H1 (cell line): ENCODE results near the gene DNASE1L1. TPM values are rescaled to one million over a fixed set of nuclear protein-coding genes. Genes with fewer than 3 reads are reported as not detected.

Experiments used
- CTCF ChIA-PET: fragments of 300-600 bp; sonication (Branson Sonifier 250); formaldehyde crosslinking; loops from one replicate; lab custom pipeline; 2021; ENCODE audit not compliant: partially characterized antibody; lab: Charles Lee
- POLR2A ChIA-PET: fragments of 300-600 bp; sonication (Branson Sonifier 250); formaldehyde crosslinking; loops from one replicate; lab custom pipeline; 2021; ENCODE audit warnings: inconsistent platforms; ENCODE audit not compliant: partially characterized antibody; lab: Charles Lee
- DNase-seq, 2 experiments: peaks; one replicate each; pipeline versions ENCODE4 v3.0.0 to v3.0.0-alpha.2; 2010 to 2022; ENCODE audit warnings: low spot score in 2 of 2, low read depth in 1 of 2, mixed read lengths in 1 of 2
- FAIRE-seq: peaks from 2 replicates; lab custom pipeline; 2011; peaks lifted over from hg19 to GRCh38; lab: Jason Lieb, UNC
- H2AFZ ChIP-seq: 2 replicates; pipeline ENCODE4 v1.8.1; 2012; ENCODE audit warnings: low read length, inconsistent platforms
- H2AK5ac ChIP-seq: 2 replicates; pipeline ENCODE4 v1.6.1; 2013; ENCODE audit warnings: low read depth, low read length
- H2BK120ac ChIP-seq: replicated peaks from 2 replicates; pipeline ENCODE3; 2013; ENCODE audit warnings: low read depth, low read length, inconsistent platforms
- H2BK12ac ChIP-seq: 2 replicates; pipeline ENCODE4 v1.6.1; 2013; ENCODE audit warnings: low read depth, low read length
- H2BK15ac ChIP-seq: 2 replicates; pipeline ENCODE4 v1.6.1; 2013; ENCODE audit warnings: low read length
- H2BK20ac ChIP-seq: 2 replicates; pipeline ENCODE4 v1.6.1; 2013; ENCODE audit warnings: low read length
- H2BK5ac ChIP-seq: 2 replicates; pipeline ENCODE4 v1.6.1; 2013; ENCODE audit warnings: low read depth, low read length
- H3K14ac ChIP-seq: 2 replicates; pipeline ENCODE4 v1.6.1; 2013; ENCODE audit warnings: inconsistent platforms; ENCODE audit not compliant: insufficient read length
- H3K18ac ChIP-seq: 2 replicates; pipeline ENCODE4 v1.6.1; 2013; ENCODE audit warnings: low read length; ENCODE audit errors: extremely low read depth
- H3K23ac ChIP-seq: 2 replicates; pipeline ENCODE4 v1.6.1; 2013; ENCODE audit warnings: inconsistent platforms; ENCODE audit not compliant: insufficient read length
- H3K23me2 ChIP-seq: 2 replicates; pipeline ENCODE4 v1.6.1; 2013; ENCODE audit warnings: low read depth, low read length
- H3K27ac ChIP-seq: 2 replicates; pipeline ENCODE4 v1.6.1; 2011; ENCODE audit warnings: low read depth, low read length, inconsistent platforms
- H3K27me3 ChIP-seq, 4 experiments: replicated peaks in 1 of 4; 1 replicate in 1 of 4; 2 replicates in 3 of 4; pipeline versions ENCODE4 v1.6.1 to v1.8.1; 2011 to 2013; ENCODE audit warnings: low read length in 3 of 4, mild to moderate bottlenecking in 3 of 4, inconsistent platforms in 2 of 4, mixed read lengths in 2 of 4, moderate library complexity in 1 of 4; ENCODE audit not compliant: control insufficient read depth in 3 of 4, insufficient read depth in 3 of 4; ENCODE audit errors: extremely low read depth in 1 of 4
- H3K36me3 ChIP-seq, 4 experiments: 2 replicates each; pipeline versions ENCODE4 v1.6.1 to v1.8.1; 2011 to 2013; ENCODE audit warnings: mild to moderate bottlenecking in 4 of 4, low read length in 3 of 4, moderate library complexity in 2 of 4, control low read depth in 1 of 4, inconsistent platforms in 1 of 4; ENCODE audit not compliant: insufficient read depth in 4 of 4, control insufficient read depth in 2 of 4
- H3K4ac ChIP-seq: replicated peaks from 2 replicates; pipeline ENCODE3; 2013; ENCODE audit warnings: low read length, low read depth, mixed read lengths, inconsistent platforms; ENCODE audit not compliant: insufficient read length
- H3K4me1 ChIP-seq, 4 experiments: replicated peaks in 1 of 4; 1 replicate in 1 of 4; 2 replicates in 3 of 4; pipeline versions ENCODE4 v1.6.1 to v1.8.1; 2011 to 2013; ENCODE audit warnings: low read length in 3 of 4, inconsistent platforms in 2 of 4, mixed read lengths in 1 of 4; ENCODE audit not compliant: insufficient read depth in 4 of 4, control insufficient read depth in 3 of 4
- H3K4me2 ChIP-seq, 2 experiments: 2 replicates each; pipeline versions ENCODE4 v1.6.1 to v1.8.1; 2011 to 2013; ENCODE audit warnings: low read depth in 2 of 2, low read length in 2 of 2, control low read depth in 1 of 2, inconsistent platforms in 1 of 2, mild to moderate bottlenecking in 1 of 2; ENCODE audit not compliant: insufficient read depth in 1 of 2
- H3K4me3 ChIP-seq, 4 experiments: fragments of 200-600, 300-600 bp in 1 of 4; sonication (generic), shearing (Covaris generic), sonication (Bioruptor Twin) in 1 of 4; 2 replicates each; pipeline versions ENCODE4 v1.5.1 to v1.8.1; 2011 to 2016; ENCODE audit warnings: low read length in 4 of 4, low read depth in 3 of 4, control low read depth in 2 of 4, inconsistent platforms in 2 of 4, mild to moderate bottlenecking in 2 of 4, mixed read lengths in 1 of 4, moderate library complexity in 1 of 4; ENCODE audit not compliant: insufficient read depth in 2 of 4; ENCODE audit errors: extremely low read depth in 1 of 4
- H3K56ac ChIP-seq: replicated peaks from 2 replicates; pipeline ENCODE3; 2013; ENCODE audit warnings: low read depth, mild to moderate bottlenecking, mixed read lengths, low read length, inconsistent platforms; ENCODE audit not compliant: insufficient read length
- H3K79me1 ChIP-seq: 2 replicates; pipeline ENCODE4 v1.6.1; 2013; ENCODE audit warnings: low read depth, low read length, control low read depth
- H3K79me2 ChIP-seq, 2 experiments: 2 replicates each; pipeline versions ENCODE4 v1.6.1 to v1.8.1; 2012 to 2013; ENCODE audit warnings: low read length in 2 of 2, mild to moderate bottlenecking in 2 of 2, inconsistent platforms in 1 of 2; ENCODE audit not compliant: insufficient read depth in 2 of 2, control insufficient read depth in 1 of 2
- H3K9ac ChIP-seq, 4 experiments: replicated peaks in 1 of 4; 1 replicate in 1 of 4; 2 replicates in 3 of 4; pipeline versions ENCODE4 v1.6.1 to v1.8.1; 2011 to 2013; ENCODE audit warnings: low read depth in 3 of 4, low read length in 3 of 4, control low read depth in 2 of 4, mild to moderate bottlenecking in 2 of 4, moderate library complexity in 2 of 4, inconsistent platforms in 1 of 4; ENCODE audit errors: extremely low read depth in 1 of 4
- H3K9me3 ChIP-seq, 2 experiments: 2 replicates each; pipeline versions ENCODE4 v1.6.1 to v1.8.1; 2012 to 2013; ENCODE audit warnings: mild to moderate bottlenecking in 2 of 2, moderate library complexity in 2 of 2, control low read depth in 1 of 2, inconsistent platforms in 1 of 2, low read depth in 1 of 2, low read length in 1 of 2, mixed read lengths in 1 of 2; ENCODE audit not compliant: insufficient read depth in 2 of 2
- H4K20me1 ChIP-seq, 2 experiments: replicated peaks in 1 of 2; 2 replicates each; pipeline versions ENCODE3 to v1.8.1; 2011 to 2013; ENCODE audit warnings: inconsistent platforms in 2 of 2, low read length in 2 of 2, mild to moderate bottlenecking in 1 of 2; ENCODE audit not compliant: insufficient read depth in 2 of 2, control insufficient read depth in 1 of 2
- H4K5ac ChIP-seq: 2 replicates; pipeline ENCODE4 v1.6.1; 2013; ENCODE audit warnings: low read length, low read depth, mixed read lengths, inconsistent platforms; ENCODE audit not compliant: insufficient read length
- H4K8ac ChIP-seq: 2 replicates; pipeline ENCODE4 v1.8.0; 2013; ENCODE audit warnings: mild to moderate bottlenecking, moderate library complexity, low read length, inconsistent platforms; ENCODE audit not compliant: insufficient read depth; ENCODE audit errors: extremely low read depth
- H4K91ac ChIP-seq: replicated peaks from 2 replicates; pipeline ENCODE3; 2013; ENCODE audit warnings: low read length, mixed read lengths, inconsistent platforms; ENCODE audit not compliant: insufficient read length
- BCL11A ChIP-seq, 2 experiments: IDR thresholded peaks; one replicate each; pipeline ENCODE4 v1.6.1; 2011; ENCODE audit warnings: low read depth in 2 of 2, low read length in 2 of 2, mild to moderate bottlenecking in 2 of 2
- CHD1 ChIP-seq: IDR thresholded peaks from 2 replicates; pipeline ENCODE4 v1.6.1; 2012; ENCODE audit warnings: low read depth, low read length, improper control_type of control experiment
- EZH2 ChIP-seq: fragments of 200-600 bp; sonication (generic); IDR thresholded peaks from 2 replicates; pipeline ENCODE4 v1.7.1; 2012; ENCODE audit warnings: low read depth, mild to moderate bottlenecking, moderate library complexity, low read length, inconsistent platforms; ENCODE audit not compliant: severe bottlenecking
- FOSL1 ChIP-seq: IDR thresholded peaks from 2 replicates; pipeline ENCODE4 v1.6.1; 2011; ENCODE audit warnings: mild to moderate bottlenecking, low read depth, low read length, moderate library complexity; ENCODE audit not compliant: insufficient read depth
- JUND ChIP-seq: IDR thresholded peaks from 2 replicates; pipeline ENCODE4 v1.6.1; 2011; ENCODE audit warnings: mild to moderate bottlenecking, improper control_type of control experiment, low read length
- POLR2A ChIP-seq, 2 experiments: IDR thresholded peaks; 1 replicate in 1 of 2; 2 replicates in 1 of 2; pipeline ENCODE4 v1.6.1; 2011; ENCODE audit warnings: low read depth in 2 of 2, low read length in 2 of 2, mild to moderate bottlenecking in 2 of 2; ENCODE audit errors: control extremely low read depth in 1 of 2
- POLR2AphosphoS5 ChIP-seq: IDR thresholded peaks from 2 replicates; pipeline ENCODE4 v1.6.1; 2011; ENCODE audit warnings: low read depth, low read length
- RFX5 ChIP-seq: IDR thresholded peaks from 2 replicates; pipeline ENCODE4 v1.6.1; 2011; ENCODE audit warnings: low read depth, low read length, improper control_type of control experiment, borderline replicate concordance
- RXRA ChIP-seq: IDR thresholded peaks from 2 replicates; pipeline ENCODE4 v1.6.1; 2011; ENCODE audit warnings: low read depth, mild to moderate bottlenecking, low read length, moderate library complexity; ENCODE audit not compliant: insufficient read depth
- SAP30 ChIP-seq: fragments of 300-600 bp; sonication (generic); IDR thresholded peaks from 2 replicates; pipeline ENCODE4 v1.7.1; 2012; ENCODE audit warnings: low read length, moderate library complexity, mild to moderate bottlenecking, inconsistent platforms; ENCODE audit not compliant: insufficient read depth, insufficient replicate concordance
- SP1 ChIP-seq: IDR thresholded peaks from 2 replicates; pipeline ENCODE4 v1.6.1; 2011; ENCODE audit warnings: low read depth, low read length
- SRF ChIP-seq: IDR thresholded peaks from 2 replicates; pipeline ENCODE4 v1.6.1; 2011; ENCODE audit warnings: mild to moderate bottlenecking, low read depth, low read length, moderate library complexity
- TAF1 ChIP-seq: IDR thresholded peaks from 2 replicates; pipeline ENCODE4 v1.6.1; 2011; ENCODE audit warnings: mild to moderate bottlenecking, low read depth, low read length
- YY1 ChIP-seq: IDR thresholded peaks from 2 replicates; pipeline ENCODE4 v1.6.1; 2011; ENCODE audit warnings: low read depth, mild to moderate bottlenecking, low read length
- WGBS, 2 experiments: shearing (Covaris generic) in 1 of 2; methylation state at CpG; one replicate each; pipeline versions ENCODE4 v1.1.6 to v1.1.7; 2013 to 2015; ENCODE audit warnings: low lambda C conversion rate in 2 of 2, mixed read lengths in 2 of 2, inconsistent platforms in 1 of 2, low coverage in 1 of 2, missing lambda C conversion rate in 1 of 2; ENCODE audit not compliant: insufficient replicate concordance in 2 of 2, insufficient coverage in 1 of 2, insufficient read length in 1 of 2; ENCODE audit errors: extremely low coverage in 1 of 2, missing lambda C conversion rate in 1 of 2; 5-methylcytosine and 5-hydroxymethylcytosine counted together
- polyA plus RNA-seq, 7 experiments: library from polyadenylated mRNA; depleted of rRNA in 3 of 7; stranded (reverse) in 5 of 7; unstranded in 2 of 7; fragments of >200 nt in 5 of 7; fragments of 200-250 nt in 2 of 7; gene quantifications; 1 replicate in 5 of 7; 2 replicates in 1 of 7; 4 replicates in 1 of 7; pipeline versions ENCODE4 v1.2.1 to v1.2.3, GENCODE V29; 2011 to 2013; ENCODE audit warnings: missing spikeins in 2 of 7, mixed read lengths in 2 of 7
- total RNA-seq: library from RNA; stranded (reverse); fragmentation: NEBNext Ultra II Directional; extraction: Animal tissue kit (Norgen Biotek cat#: 25700); gene quantifications from 2 replicates; pipeline ENCODE4 v1.2.1, GENCODE V29; 2021

The DNASE1L1 gene
- total and polyA plus RNA-seq, 2 of the 8 experiments (the other 6 are each of a cell fraction or from before 2014, with no cell fraction given), result 8.7 to 30.0 TPM

GRCh38 chrX:154366666-154367055 is 42.4 kb downstream of the DNASE1L1 start:
- Histone ChIP-seq H3K18ac (no peak overlapping the region), H4K5ac (no peak overlapping the region), H3K27ac (no peak overlapping the region; the same call in 1 of the 2 replicates), H3K9ac (no peak overlapping the region), H2AK5ac (no peak overlapping the region), H4K8ac (peak overlapping the region; percentile 28; the same call in 1 of the 2 replicates), H4K20me1 (peaks cover 20 to 37% of the 10 kb centered on the region in 2 experiments), H2BK120ac (no peak overlapping the region), H3K56ac (no peak overlapping the region), H3K4me1 (peaks cover 0 to 6% (median 3%) of the 10 kb centered on the region in 4 experiments; a peak in 3 of 7 replicates), H3K4me3 (no peak overlapping the region), H2BK15ac (no peak overlapping the region), H3K4me2 (no peak overlapping the region), H2AFZ (no peak overlapping the region), H3K79me1 (peaks cover 3% of the 10 kb centered on the region; the same call in 1 of the 2 replicates), H3K14ac (no peak overlapping the region)
- no peak for DNase-seq
- CTCF ChIA-PET, result no interaction called here
- POLR2A ChIA-PET, result interaction anchor here (0.9 to 11.8 kb wide), 3 partner anchors 12 to 393 kb away, joined by 3 to 348 read pairs (median 104); partner anchors contain the start of gene EMD
- TF ChIP-seq CHD1, result no peak
- no peak for TF ChIP-seq JUND
- TF ChIP-seq SRF, result no peak
- TF ChIP-seq SAP30, result no peak
- TF ChIP-seq EZH2, result no peak
- no peak for TF ChIP-seq BCL11A (IDR thresholded peaks at IDR 0.05; ENCODE audit: low read depth in 2 of 2, low read length in 2 of 2)
- TF ChIP-seq TAF1, result no peak
- no peak for TF ChIP-seq SP1
- TF ChIP-seq POLR2A (IDR thresholded peaks at IDR 0.05; ENCODE audit: control extremely low read depth in 1 of 2, low read depth in 2 of 2, low read length in 2 of 2), result peak in 1 of 2 experiments; percentile 9; a peak in 1 of 3 replicates
- TF ChIP-seq RXRA, result no peak
- TF ChIP-seq FOSL1, result no peak
- TF ChIP-seq RFX5, result no peak
- TF ChIP-seq POLR2AphosphoS5, result peak; percentile 76
- no peak for TF ChIP-seq YY1
- TF ChIP-seq, all 59 proteins: peak for 2
- Histone ChIP-seq H3K36me3 (peaks cover 30 to 72% (median 53%) of the 10 kb centered on the region in 4 experiments), H4K91ac (no peak overlapping the region), H3K27me3 (no peaks in the 10 kb centered on the region), H3K23me2 (peaks cover 3% of the 10 kb centered on the region; the same call in 1 of the 2 replicates), H2BK20ac (no peak overlapping the region), H3K23ac (no peak overlapping the region), H3K9me3 (no peaks in the 10 kb centered on the region), H2BK12ac (no peak overlapping the region), H3K79me2 (peaks cover 8 to 58% of the 10 kb centered on the region in 2 experiments; a peak in 3 of 4 replicates), H2BK5ac (no peak overlapping the region; the same call in 1 of the 2 replicates), H3K4ac (no peak overlapping the region)
- WGBS, 2 experiments, result 98% methylated on average over 7 of the region's 11 CpGs; no CpG with 5 or more reads in 1 of the 2 experiments
- no peak for FAIRE-seq
